ENCODE results near the gene SLC39A11.

Gene SLC39A11

DNA sequence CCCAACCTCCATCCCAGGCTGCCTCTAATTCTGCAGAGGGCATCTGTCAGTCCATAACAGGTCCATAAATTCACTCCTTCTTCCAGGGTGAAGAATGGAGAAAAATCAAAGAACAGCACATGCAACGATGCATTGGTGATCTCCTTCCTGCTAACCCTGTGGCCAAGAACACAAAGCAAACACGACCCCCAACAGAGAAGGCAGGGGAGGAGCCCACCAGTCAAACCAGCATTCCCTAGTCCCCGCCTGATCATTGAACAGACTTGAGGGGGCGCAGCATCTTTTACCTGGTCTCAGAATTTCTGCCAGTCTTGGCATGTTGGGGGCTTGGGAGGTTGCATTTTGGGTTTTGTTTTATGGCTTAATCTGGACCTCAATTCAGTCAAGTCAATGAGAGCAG lies 476.0 kb downstream of the SLC39A11 start:
- no peak for DNase-seq (ENCODE audit: extremely low read depth, low read depth)
- TF ChIP-seq, protein P1, sequence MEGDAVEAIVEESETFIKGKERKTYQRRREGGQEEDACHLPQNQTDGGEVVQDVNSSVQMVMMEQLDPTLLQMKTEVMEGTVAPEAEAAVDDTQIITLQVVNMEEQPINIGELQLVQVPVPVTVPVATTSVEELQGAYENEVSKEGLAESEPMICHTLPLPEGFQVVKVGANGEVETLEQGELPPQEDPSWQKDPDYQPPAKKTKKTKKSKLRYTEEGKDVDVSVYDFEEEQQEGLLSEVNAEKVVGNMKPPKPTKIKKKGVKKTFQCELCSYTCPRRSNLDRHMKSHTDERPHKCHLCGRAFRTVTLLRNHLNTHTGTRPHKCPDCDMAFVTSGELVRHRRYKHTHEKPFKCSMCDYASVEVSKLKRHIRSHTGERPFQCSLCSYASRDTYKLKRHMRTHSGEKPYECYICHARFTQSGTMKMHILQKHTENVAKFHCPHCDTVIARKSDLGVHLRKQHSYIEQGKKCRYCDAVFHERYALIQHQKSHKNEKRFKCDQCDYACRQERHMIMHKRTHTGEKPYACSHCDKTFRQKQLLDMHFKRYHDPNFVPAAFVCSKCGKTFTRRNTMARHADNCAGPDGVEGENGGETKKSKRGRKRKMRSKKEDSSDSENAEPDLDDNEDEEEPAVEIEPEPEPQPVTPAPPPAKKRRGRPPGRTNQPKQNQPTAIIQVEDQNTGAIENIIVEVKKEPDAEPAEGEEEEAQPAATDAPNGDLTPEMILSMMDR (IDR thresholded peaks at IDR 0.05; ENCODE audit: low read depth, low read length, missing control alignments) = no peak
- no peak overlapping the region for H3K4me3 ChIP-seq (replicated peaks; ENCODE audit: low read depth, low read length)

DNA sequence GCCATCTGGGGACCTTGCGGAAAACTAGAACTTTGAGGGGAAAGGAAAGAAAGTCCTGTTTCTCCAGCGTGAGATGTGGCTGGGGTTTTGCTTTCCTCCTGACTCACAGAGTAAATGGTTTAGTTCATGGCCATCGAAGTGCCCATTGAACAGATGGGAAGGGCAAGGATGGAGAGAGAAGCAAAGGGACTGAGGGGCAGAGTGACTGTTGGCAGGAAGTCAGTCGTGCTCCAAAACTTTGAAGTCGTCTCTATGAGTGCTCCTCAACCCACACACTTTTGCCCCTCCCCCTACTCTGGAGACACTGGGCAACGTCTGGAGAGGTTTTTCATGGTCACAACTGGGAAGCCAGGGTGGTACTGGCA lies 476.9 kb downstream of the SLC39A11 start:
- TF ChIP-seq, protein P1 (IDR thresholded peaks at IDR 0.05; ENCODE audit: low read depth, low read length, missing control alignments) = no peak
- no peak overlapping the region for H3K4me3 ChIP-seq (replicated peaks; ENCODE audit: low read depth, low read length)
- DNase-seq (ENCODE audit: extremely low read depth, low read depth) = no peak

DNA sequence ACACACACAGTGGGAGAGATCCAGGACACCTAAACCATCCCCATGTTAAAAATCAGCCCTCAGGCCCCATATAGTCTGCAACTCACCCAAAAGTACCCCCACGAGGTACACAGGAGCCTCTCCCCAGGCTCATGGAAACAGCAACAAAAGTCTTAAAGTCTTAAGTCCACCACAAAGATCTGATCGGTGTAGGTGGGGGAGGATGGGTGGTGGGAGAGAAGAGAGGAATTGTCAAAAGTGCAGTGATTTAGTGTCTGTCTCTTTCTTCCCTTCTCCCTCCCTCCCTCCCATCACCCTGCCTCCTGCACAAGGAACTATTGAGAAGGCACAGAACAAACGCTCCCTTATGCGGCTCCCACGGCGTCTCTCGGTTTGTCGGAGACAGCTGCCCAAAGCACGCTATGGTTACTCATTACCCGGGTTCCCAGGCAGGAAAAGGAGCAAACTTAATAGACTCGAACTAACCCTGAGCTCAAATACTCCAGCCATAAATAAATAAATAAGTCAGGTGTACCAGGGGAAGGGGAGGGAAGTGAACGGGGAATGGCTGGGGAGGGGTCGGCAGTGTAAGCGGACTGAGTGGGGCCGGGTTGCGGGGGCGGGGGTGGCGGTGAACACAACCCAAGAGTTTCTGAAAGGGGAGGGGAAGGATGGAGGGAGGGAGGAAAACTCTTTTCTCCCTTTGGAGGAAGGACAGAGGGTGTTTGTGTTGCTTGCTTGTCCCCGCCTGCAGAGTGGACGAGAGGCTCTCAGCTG lies 477.4 kb downstream of the SLC39A11 start:
- TF ChIP-seq, protein P1 (IDR thresholded peaks at IDR 0.05; ENCODE audit: low read depth, low read length, missing control alignments) = no peak
- no peak overlapping the region for H3K4me3 ChIP-seq (replicated peaks; ENCODE audit: low read depth, low read length)
- DNase-seq (ENCODE audit: extremely low read depth, low read depth) = no peak

DNA sequence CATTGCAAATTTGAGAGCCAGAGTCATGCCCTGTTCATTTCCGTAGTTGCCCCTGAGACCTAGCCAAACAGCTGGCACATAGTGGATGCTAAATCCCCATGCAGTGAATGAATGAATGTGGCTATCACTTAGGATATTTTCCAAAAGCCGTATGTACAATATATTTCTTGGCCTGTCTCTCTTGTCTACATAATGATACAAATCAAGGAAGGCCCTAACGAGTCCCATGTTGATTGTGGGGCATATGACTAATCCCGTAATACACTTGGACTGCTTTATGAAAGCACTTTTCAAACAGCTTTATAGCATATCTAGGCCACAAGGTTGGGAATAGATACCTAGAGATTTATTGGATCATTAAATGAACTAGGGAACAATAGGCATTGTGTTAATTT lies 478.0 kb downstream of the SLC39A11 start:
- TF ChIP-seq, protein P1 (IDR thresholded peaks at IDR 0.05; ENCODE audit: low read depth, low read length, missing control alignments) = no peak
- H3K4me3 ChIP-seq (replicated peaks; ENCODE audit: low read depth, low read length) = no peak overlapping the region

DNA sequence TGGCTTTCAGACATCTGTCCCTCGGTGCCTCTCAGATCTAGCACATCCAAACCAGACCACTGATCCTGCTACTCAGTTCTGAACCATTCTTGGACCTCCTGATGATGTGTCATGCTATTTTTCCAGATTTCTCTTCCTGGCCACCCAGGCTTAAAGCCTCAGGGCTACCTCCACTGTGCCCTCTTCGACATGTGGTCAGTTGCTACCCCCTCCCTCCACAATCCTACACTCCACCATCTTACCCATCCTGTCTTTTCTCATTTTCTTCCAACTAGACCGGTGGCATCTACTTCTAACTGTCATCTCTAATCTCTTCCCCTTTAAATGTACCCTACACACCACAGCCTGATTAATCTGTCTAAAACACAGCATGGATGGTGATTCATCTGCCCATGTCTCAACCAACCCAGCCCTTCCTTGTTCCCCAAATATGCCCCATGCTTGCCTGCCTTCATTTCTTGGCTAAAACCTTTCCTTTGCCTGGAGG lies 478.6 kb downstream of the SLC39A11 start:
- TF ChIP-seq, protein P1 (IDR thresholded peaks at IDR 0.05; ENCODE audit: low read depth, low read length, missing control alignments) = no peak
- H3K4me3 ChIP-seq (replicated peaks; ENCODE audit: low read depth, low read length) = no peak overlapping the region
- DNase-seq (ENCODE audit: extremely low read depth, low read depth) = no peak

More for the DNA sequence above, 478.0 kb downstream of the SLC39A11 start:
- DNase-seq (ENCODE audit: extremely low read depth, low read depth) = no peak

DNA sequence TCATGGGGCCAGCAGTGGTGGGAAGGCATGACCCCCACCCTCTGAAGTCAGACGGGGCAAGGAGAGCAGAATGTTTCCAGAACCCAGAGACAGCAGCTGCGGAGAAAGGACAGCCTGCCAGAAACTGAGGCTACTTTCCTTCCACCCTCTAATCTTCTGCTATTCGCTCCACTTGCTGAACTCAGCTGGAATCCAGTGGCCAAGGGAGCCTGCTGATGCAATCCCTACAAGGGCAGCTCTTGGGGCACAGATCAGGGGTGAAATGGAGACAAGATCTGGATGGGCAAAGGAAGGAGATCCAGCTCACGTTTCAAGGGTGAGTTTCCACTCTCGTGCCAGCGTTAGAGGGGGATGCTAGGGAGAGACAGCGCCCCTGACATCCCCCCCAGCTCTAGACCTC lies 479.1 kb downstream of the SLC39A11 start:
- TF ChIP-seq, protein P1 (IDR thresholded peaks at IDR 0.05; ENCODE audit: low read depth, low read length, missing control alignments) = no peak
- H3K4me3 ChIP-seq (replicated peaks; ENCODE audit: low read depth, low read length) = no peak overlapping the region
- no peak for DNase-seq (ENCODE audit: extremely low read depth, low read depth)
